Liver (tissue), 3 donors: ENCODE results near the gene SNRNP27.

Experiments
- ATF3 ChIP-seq: IDR thresholded peaks from 2 replicates; pipeline ENCODE4 v1.6.1; 2016; ENCODE audit warnings: antibody characterized with exemption
- EGR1 ChIP-seq, 2 donors: IDR thresholded peaks; 2 replicates each; pipeline ENCODE4 v1.6.1; 2016 to 2018; ENCODE audit warnings: antibody characterized with exemption in 2 of 2, low read depth in 2 of 2
- FOXA1 ChIP-seq: IDR thresholded peaks from 2 replicates; pipeline ENCODE4 v1.6.1; 2016; ENCODE audit warnings: antibody characterized with exemption
- FOXA2 ChIP-seq: IDR thresholded peaks from 2 replicates; pipeline ENCODE4 v1.6.1; 2016; ENCODE audit warnings: antibody characterized with exemption
- GABPA ChIP-seq, 2 donors: IDR thresholded peaks in 1 of 2; conservative IDR thresholded peaks in 1 of 2; 2 replicates each; pipeline ENCODE4 v1.6.1; 2016; ENCODE audit warnings: antibody characterized with exemption in 2 of 2, mild to moderate bottlenecking in 1 of 2, moderate library complexity in 1 of 2
- JUND ChIP-seq, 2 donors: IDR thresholded peaks; 2 replicates each; pipeline ENCODE4 v1.6.1; 2016; ENCODE audit warnings: antibody characterized with exemption in 2 of 2
- NR2F2 ChIP-seq: IDR thresholded peaks from 2 replicates; pipeline ENCODE4 v1.6.1; 2016; ENCODE audit warnings: antibody characterized with exemption
- RAD21 ChIP-seq, 2 donors: IDR thresholded peaks; 2 replicates each; pipeline ENCODE4 v1.6.1; 2016; ENCODE audit warnings: antibody characterized with exemption in 2 of 2, mild to moderate bottlenecking in 2 of 2
- REST ChIP-seq: IDR thresholded peaks from 2 replicates; pipeline ENCODE4 v1.6.1; 2016; ENCODE audit warnings: antibody characterized with exemption, mild to moderate bottlenecking
- SP1 ChIP-seq: IDR thresholded peaks from 2 replicates; pipeline ENCODE4 v1.6.1; 2018; ENCODE audit warnings: antibody characterized with exemption, mild to moderate bottlenecking
- TAF1 ChIP-seq: conservative IDR thresholded peaks from 2 replicates; pipeline ENCODE4 v1.6.1; 2016; ENCODE audit warnings: antibody characterized with exemption, mild to moderate bottlenecking
- YY1 ChIP-seq: IDR thresholded peaks from 2 replicates; pipeline ENCODE4 v1.6.1; 2016; ENCODE audit warnings: antibody characterized with exemption, mild to moderate bottlenecking
- TF ChIP-seq, protein P1 (sequence below): fragments of 150-350 bp; IDR thresholded peaks from 2 replicates; pipeline ENCODE4 v1.5.1; 2017; ENCODE audit warnings: improper control_type of control experiment, low read depth, low read length; ENCODE audit not compliant: missing input control
- donor health status: healthy.
- donor health status: healthy.

DNA sequence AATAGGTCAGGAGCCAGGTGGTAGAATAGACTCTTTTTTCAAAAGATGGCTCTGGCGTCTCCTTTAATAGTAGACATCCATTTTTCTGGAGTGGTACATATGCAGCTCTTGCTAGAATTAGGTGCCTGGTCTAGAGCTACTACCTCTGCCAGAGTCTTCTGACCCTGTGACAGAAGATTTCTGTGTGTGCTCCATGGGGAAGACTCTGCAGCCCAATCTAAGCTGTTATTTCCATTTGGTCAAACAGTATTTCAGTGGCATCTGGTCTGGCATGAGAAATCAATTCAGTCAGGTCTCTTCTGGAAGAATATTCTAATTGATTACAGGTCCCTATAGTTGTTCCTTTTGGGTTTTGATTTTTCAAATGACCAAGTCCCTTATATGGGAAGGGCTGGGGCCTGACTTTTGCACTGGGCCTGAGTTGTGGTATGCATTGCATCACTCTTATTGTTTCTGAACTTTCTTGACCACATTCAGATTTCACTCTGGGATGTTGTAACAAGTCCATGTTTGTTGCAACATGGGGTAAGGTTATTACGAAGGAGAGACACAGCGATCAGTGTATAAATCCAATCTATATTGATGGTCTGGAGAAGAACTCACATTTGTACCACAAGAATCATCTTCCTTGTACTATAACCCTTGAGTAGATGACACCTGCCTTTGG is 33.2 kb downstream of the SNRNP27 start:
- TF ChIP-seq RAD21 (IDR thresholded peaks at IDR 0.05) (peak; percentile 42 to 58), GABPA (IDR thresholded peaks at IDR 0.05 in 1 of 2, conservative IDR thresholded peaks at IDR 0.05 in 1 of 2) (peak in 1 of 2 donors; percentile 27), JUND (IDR thresholded peaks at IDR 0.05) (peak; percentile 30 to 66), YY1 (peak; percentile 43), TAF1 (no peak), SP1 (peak; percentile 65), EGR1 (IDR thresholded peaks at IDR 0.05; ENCODE audit: low read depth in 2 of 2) (no peak), REST (peak; percentile 13), ATF3 (peak; percentile 93), NR2F2 (no peak), FOXA2 (no peak), FOXA1 (no peak)
- TF ChIP-seq, protein P1, sequence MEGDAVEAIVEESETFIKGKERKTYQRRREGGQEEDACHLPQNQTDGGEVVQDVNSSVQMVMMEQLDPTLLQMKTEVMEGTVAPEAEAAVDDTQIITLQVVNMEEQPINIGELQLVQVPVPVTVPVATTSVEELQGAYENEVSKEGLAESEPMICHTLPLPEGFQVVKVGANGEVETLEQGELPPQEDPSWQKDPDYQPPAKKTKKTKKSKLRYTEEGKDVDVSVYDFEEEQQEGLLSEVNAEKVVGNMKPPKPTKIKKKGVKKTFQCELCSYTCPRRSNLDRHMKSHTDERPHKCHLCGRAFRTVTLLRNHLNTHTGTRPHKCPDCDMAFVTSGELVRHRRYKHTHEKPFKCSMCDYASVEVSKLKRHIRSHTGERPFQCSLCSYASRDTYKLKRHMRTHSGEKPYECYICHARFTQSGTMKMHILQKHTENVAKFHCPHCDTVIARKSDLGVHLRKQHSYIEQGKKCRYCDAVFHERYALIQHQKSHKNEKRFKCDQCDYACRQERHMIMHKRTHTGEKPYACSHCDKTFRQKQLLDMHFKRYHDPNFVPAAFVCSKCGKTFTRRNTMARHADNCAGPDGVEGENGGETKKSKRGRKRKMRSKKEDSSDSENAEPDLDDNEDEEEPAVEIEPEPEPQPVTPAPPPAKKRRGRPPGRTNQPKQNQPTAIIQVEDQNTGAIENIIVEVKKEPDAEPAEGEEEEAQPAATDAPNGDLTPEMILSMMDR, result no peak
